Activated CD4-positive, alpha-beta T cell treated with anti-CD3 and anti-CD28 coated beads, Interleukin-2, amount 50 U/mL, for 1 hour (primary cell): ENCODE measurements around the gene TPSB2.
"Not testable (repeated sequence)": the region's sequence is repeated elsewhere in the genome, so short reads cannot be mapped to it uniquely, and the experiment has no call there.

Source experiments
- DNase-seq: peaks from one replicate; pipeline ENCODE4 v3.0.0-alpha.2; 2020

TPSB2 gene

GRCh38 chr16:1230084-1230470 lies at the start of gene TPSB2:
TSS of gene TPSB2 (minus strand) at chr16:1230184. CDS start at chr16:1229951, 233 bp downstream.
- not testable (repeated sequence) for DNase-seq

DNA sequence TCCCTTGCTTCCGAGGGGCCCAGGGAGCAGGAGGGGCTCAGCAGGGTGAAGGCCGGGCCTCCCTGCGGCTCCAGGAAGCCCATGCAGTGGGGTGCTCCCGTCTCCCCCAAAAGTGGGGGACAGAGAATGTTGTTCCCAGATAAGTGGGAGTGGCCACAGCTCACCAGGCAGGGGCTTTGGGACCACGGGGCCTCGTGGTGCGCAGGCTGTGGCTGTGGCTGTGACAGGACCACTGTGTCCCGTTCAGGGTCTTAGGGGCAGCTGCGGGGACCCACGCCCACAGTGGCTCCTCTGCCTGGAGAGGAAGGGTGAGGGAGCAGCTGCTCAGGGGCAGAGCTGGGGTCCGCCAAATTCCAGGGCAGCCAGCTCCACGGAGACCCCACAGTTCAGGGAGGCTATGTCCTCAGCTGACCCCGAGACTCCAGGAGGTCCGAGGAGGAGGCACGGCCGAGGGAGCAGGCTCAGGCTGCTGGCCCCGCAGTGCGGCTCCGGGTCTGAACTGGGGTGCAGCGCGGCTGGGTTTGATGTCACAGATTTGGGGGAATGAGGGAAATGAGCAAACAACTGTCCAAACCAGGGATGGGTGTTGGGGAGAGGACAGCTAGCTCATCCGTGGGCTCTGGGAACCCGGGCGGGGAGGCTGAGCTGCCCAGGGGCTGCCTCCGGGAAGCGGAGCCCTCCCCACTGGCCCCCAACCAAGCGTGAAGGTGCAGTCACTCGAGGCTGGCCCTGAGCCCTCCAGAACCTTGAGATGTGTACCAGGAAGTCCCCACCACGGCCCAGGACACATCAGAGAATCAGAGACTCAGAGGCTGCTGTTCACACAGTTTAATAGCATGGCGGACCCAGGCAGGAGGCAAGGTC lies 49.3 kb upstream of the TPSB2 start:
- DNase-seq: no peak

GRCh38 chr16:1278477-1278876 lies 48.5 kb upstream of the TPSB2 start:
- no peak for DNase-seq

DNA sequence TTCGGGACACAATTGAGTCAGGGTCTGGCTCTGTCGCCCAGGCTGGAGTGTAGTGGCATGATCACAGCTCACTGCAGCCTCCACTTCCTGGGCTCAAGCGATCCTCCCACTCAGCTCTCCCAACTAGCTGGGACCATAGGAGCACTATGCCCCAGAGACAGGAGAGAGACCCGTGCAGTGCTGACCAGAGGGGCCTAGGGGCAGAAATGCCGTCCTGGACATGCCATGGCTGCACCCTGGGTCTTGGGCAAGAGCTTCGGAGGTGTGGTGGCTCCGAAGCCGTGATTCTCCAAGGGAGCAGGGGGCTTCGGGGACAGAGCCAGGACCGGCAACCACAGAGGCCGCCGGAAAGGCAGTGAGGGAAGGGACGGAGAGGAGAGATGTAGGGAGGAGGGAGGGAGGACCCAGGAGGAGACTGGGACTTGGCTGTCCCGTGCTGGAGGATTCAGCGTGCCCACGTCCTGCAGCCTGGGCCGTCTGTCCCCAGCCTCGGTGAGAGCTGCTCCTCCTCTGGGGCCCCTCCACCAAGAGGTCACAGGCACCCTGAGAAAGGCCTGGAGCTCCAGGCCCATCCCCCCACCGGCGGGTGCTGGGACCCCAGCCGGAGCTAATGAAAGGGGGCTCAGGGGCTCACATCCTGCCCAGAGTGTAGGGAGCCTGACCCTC lies 47.8 kb upstream of the TPSB2 start:
- no peak for DNase-seq

DNA sequence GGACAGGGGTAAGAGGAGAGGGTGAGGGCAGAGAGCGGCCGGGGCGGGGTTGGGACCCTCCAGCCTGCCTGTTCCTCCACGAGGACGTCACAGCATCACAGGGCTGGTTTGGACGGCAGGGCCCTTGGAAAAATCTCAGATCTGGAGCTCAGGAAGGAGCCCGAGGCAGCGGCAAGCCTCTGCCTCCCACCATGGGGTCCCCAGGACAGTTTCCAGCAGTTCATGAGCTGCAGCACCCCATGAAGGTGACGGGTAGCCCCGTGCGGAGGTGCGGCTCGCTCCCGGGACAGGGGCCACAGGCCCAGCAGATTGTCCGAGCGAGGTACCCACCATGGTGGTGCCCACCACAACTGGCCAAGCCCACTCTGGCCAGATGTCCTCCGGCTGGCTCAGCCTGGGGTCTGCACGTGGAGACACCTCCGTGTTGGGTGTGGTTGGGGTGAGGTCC lies 47.2 kb upstream of the TPSB2 start:
- no peak for DNase-seq

DNA sequence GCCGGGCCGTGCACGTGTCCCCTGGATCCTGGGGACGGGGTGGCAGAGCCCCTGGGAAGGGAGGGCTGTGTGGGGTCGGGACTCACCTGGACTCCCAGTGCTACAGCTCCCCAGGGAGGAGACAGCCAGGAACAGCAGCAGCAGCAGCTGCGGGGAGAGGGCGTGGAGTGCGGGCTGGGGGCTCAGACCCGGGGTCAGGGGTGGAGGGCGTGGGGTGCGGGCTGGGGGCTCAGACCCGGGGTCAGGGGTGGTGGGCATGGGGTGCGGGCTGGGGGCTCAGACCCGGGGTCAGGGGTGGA lies 46.5 kb upstream of the TPSB2 start:
- DNase-seq: no peak

DNA sequence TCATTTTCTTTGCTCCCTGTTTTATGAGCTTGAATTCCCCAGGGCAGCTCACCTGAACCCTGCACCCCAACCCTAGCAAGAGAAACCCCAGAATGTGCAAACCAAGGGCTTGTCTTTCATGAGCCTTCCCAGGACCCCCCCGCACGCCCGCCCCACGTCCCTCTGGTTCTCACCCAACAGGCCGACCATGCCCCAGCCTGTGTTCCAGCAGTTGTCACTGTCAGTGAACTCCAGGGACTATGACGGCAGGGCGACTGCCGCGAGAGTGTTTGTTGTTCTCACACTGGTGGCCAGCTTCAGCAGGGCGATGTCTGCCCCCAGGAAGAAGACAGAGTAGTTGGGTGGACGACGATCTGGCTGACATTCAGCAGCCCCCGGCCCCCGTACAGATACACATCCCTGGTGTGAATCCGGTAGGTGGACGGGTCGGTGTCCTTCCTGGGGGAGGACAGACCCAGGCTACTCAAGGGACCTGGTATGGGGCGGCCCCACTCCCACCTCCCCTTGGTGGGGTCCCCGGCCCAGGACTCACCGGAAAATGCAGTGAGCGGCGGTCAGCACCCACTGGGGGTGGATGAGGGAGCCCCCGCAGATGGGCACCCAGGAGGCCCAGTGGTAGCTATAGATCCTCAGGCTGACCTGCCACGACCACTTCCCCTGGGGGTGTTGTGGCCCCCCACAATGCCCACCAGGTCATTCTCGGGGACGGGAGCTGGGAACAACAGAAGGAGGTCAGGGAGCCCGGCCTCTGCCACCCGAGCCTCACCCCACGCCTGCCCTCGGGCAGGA lies 46.0 kb upstream of the TPSB2 start:
- no peak for DNase-seq

GRCh38 chr16:1274767-1275166 lies 44.8 kb upstream of the TPSB2 start:
- no peak for DNase-seq

DNA sequence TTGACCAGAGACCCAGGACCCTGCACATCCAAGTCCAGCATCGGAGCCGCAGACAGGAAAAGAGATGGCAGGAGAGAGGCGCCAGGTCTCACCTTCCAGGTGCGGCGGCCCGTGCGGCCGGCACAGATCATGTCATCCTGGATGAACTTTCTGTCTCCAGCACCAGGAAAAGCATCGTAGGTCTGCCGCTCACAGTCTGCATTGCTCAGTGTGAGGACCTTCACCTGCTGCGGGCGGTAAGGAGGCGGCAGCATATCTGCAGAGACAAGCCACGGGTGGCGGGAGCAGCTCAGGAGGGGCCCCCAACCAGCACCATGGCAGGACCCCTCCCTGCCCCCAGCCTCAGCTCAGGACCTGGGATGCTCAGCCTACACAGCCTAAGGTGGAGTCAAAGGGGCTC lies 43.8 kb upstream of the TPSB2 start:
- DNase-seq: no peak

DNA sequence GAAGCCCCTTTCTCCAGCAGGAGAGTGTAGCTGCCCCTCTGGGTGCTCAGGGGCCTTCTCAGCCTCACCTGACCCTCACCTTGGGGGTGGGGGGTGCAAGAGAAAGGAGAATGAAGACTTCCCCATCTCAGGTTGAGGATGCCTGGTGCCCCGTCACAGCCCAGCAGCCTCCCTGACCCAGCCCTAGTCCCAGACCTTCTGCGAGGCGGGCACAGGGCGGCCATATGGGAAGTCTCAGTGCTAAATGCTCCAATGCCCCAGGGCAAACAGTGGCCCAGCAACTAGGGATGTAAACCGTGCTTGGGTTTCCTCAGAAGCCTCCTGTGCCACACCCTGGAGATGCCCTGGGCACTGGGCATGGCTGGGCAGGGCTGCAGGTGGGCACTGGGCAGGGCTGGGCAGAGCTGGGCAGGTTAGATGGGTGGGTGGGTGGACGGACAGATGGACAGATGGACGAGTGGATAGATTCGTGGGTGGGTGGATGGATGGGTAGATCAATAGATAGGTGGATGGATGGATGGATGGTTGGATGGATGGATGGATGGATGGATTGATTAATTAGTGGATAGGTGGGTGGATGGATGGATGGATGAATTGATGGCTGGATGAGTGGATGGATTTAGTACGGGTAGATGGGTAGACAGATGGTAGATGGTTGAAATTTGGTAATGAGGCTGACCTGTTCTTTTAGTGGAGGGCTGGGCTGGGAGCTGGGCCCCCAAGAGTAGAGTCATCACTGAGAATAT lies 42.6 kb upstream of the TPSB2 start:
- no peak for DNase-seq

DNA sequence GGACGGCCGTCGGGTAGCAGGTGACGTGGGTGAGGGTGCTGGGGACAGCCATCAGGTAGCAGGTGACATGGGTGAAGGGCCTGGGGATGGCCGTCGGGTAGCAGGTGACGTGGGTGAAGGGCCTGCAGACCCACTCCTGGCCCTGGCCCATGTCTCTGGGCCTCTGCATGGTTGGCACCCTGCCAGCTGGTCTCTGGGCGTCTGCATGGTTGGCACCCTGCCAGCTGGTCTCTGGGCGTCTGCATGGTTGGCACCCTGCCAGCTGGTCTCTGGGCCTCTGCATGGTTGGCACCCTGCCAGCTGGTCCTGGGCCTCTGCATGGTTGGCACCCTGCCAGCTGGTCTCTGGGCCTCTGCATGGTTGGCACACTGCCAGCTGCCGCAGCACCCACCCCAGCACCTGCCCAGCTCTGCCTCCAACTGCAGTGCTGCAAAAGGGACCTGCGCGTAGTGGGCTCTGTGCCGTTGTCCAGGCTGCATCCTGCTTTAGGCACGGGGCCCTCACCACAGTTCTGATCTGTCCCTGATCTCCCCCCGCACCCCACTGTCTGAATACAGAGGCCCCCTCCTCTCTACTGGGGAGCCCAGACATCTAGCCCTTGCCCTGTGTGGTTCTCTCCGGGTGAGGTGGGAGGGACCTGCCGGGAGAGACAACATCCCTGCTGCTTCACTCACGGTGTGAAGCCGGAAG lies 41.9 kb upstream of the TPSB2 start:
- not testable (repeated sequence) for DNase-seq

DNA sequence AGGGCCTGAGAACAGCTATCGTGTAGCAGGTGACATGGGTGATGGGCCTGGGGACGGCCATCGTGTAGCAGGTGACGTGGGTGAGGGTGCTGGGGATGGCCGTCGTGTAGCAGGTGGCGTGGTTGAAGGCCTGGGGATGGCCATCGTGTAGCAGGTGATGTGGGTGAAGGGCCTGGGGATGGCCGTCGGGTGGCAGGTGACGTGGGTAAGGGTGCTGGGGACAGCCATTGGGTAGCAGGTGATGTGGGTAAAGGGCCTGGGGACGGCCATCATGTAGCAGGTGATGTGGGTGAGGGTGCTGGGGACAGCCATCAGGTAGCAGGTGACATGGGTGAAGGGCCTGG lies 41.4 kb upstream of the TPSB2 start:
- DNase-seq: no peak

DNA sequence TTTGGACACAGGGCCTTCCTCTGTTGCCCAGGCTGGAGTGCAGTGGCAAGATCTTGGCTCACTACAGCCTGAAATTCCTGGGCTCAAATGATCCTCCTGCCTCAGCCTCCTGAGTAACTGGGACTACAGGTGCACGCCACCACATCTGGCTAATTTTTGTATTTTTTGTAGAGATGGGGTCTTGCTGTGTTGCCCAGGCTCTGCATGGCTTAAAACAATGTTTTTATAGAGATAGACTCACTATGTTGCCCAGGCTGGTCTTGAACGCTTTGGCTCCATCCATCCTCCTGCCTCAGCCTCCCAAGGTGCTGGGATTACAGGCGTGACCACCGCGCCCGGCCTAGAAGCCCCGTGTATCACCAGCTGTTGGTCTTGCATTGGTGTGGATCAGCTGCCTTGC lies 39.4 kb upstream of the TPSB2 start:
- not testable (repeated sequence) for DNase-seq

- DNase-seq: no peak
Observed at GRCh38 chr16:1265826-1266225, 35.8 kb upstream of the TPSB2 start.

- DNase-seq: no peak
Observed at GRCh38 chr16:1265090-1265630, 35.2 kb upstream of the TPSB2 start.

GRCh38 chr16:1264345-1265089 lies 34.5 kb upstream of the TPSB2 start:
- DNase-seq: no peak

GRCh38 chr16:1263591-1264344 lies 33.8 kb upstream of the TPSB2 start:
- DNase-seq: no peak

DNA sequence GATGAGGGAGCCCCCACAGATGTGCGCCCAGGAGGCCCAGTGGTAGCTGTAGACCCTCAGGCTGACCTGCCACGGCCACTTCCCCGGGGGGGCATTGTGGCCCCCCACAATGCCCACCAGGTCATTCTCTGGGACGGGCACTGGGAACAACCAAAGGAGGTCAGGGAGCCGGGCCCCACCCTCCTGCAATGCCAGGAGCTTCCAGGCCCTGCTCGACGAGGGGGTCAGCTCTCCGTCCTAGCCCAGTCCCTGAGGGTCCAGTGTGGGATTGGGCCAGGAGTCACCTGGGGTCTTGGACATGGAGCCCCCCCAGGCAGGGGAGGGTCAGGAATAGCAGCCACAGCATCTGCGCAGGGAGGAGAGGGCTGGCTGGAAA lies 32.9 kb upstream of the TPSB2 start:
- DNase-seq: no peak

DNA sequence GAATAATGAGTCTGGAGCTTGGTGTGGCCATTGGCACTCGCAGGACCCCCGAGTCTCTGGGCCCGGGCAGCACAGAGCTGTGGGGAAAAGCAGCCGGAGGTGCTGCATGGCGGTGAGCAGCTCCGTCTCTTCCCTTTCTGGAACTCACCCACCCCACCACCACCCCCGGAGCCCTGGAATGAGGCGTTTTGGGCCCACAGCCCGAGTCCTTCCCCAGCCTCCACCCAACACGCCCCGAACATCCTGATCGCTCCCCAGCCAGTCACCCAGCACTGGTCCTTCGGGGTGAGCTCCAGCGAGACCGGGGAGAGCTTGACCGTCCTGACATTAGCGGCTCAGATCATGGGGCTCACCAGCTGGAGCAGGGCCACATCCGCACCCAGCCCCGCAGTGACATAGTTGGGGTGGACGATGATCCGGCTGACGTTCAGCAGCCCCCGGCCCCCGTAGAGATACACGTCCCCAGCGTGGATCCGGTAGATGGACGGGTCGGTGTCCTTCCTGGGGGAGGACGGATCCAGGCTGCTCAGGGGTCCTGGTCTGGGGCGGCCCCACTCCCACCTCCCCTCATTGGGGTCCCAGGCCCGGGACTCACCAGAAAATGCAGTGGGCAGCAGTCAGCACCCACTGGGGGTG lies 32.3 kb upstream of the TPSB2 start:
- no peak for DNase-seq
